GDM1 (cell line): ENCODE measurements around the gene SERTAD1.
A peak's percentile ranks its signal among the peaks of the same experiment; 100 is the strongest.

Experiments used
- DNase-seq: peaks from one replicate; lab custom pipeline; 2025; lab: John Stamatoyannopoulos, UW

The SERTAD1 gene

GRCh38 chr19:40403262-40403984, 22.4 kb downstream of the SERTAD1 start:
- peak; percentile 88 for DNase-seq

- DNase-seq = no peak
Measured at GRCh38 chr19:40400559-40400958, 25.2 kb downstream of the SERTAD1 start.

DNA sequence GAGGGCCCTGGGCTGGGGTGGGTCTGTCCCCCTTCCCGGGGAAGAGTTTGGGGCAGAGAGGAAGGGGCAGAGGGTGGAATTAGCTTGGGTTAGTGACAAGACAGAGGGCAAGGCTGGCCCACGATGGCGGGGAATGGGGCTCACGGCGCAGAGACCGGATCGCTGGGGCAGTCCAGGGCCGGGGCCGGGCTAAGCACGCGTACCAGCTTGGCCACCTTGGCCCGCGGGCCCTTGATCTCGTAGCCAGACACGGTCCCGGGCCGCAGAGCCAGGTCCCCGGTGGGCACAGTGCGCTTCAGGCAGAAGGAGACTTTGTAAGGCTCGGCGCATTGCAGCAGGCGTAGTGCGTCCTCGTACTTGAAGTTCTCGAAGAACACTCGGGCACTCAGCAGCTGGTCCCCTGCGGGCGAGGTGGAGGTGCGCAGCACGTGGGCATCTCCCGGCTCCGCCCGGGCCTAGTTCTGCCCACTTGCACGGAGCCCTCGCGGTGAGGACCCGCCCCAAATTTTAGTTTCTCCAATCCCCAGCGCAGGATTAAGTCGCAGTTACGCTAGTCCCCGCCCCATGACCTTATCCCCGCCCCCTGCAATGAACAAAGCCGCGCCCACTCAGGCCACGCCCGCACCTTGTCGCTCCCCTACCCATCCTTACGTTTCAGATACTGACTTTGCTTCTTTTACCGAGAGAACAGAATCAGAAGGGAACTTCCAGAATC, 27.2 kb downstream of the SERTAD1 start:
- no peak for DNase-seq

GRCh38 chr19:40397568-40397906, 28.3 kb downstream of the SERTAD1 start:
- no peak for DNase-seq

DNA sequence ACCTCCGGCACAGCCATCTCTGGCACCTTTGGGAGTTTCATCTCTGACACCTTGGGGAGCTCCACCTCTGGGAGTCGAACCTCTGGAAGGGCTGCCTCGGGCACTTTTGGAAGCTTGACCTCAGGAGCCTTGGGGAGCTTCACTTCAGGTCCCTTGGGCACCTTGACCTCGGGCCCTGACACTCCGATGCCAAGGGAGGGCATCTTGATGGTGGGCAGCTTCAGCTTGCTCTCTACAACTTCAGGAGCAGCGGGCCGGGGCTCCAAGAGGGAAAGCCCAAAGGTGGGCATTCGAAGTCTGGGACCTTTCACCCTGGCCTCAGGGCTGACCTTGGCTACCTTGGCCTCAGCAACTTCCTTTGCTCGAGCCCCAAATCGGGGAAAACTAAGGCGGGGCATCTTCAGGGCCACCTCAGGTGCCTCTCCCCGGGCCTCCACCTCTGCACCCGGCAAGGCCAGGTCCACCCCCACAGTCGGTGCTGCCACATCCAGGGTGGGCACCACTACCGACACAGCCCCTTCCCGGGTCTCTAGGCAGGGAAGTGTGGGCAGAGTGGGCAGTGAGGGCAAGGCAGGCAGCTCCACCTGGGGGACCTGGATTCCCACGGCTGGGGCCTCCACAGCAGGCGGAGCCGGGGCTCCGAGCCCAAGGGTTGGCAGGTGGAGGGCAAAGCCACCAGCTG, 28.8 kb downstream of the SERTAD1 start:
- DNase-seq = no peak

DNA sequence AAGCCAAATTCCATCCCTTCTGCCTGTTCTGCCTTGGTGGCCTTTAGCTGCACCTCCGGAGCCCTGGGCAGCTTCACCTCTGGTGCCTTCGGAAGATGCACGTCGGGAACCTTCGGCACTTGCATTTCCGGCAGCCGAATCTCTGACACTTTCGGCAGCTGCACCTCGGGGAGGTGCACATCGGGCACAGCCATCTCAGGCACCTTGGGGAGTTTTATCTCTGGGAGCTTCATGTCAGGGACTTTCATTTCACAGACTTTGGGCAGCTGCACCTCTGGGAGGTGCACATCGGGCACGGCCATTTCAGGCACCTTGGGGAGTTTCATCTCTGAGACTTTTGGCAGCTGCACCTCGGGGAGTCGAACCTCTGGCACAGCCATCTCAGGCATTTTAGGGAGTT, 29.8 kb downstream of the SERTAD1 start:
- DNase-seq = no peak

DNA sequence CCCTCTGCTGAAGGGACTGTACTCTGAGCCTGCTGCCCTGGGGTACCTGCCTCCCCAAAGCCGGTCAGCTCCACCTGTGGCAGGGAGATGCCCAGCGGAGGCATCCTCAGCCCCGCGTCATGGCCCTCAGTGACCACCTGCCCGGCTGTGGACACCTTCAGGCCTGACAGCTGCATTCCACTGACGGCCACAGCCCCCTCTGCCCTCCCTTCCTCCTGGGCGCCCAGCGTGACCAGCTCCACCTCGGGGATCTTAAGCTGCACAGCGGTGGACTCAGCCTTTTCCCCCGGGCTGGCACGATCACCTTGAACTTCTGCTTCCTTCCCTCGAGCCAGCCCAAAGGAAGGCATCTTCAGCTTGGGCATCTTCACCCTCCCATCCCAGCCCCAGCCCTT, 31.0 kb downstream of the SERTAD1 start:
- no peak for DNase-seq

GRCh38 chr19:40393894-40394815, 31.6 kb downstream of the SERTAD1 start:
- DNase-seq = no peak

- no peak for DNase-seq
Measured at GRCh38 chr19:40392894-40393517, 32.8 kb downstream of the SERTAD1 start.

DNA sequence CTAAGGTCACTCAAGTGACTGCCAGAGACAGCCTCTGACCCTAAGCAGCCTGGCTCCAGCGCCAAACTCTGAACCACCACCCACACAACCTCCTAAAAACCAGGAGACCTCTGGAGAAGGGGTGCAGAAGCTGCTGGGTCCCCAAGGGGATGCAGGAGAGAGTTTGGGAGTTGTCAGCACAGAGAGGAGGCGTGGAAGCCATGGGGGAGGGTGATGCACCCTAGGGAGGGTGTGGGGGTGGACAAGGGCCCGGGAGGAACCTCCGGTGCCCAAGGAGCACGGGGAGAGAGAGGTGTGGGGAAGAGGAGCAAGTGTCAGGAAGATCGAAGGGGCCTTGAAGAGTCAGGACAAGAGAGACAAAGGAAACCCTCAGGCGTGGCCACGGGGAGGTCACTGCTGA, 33.7 kb downstream of the SERTAD1 start:
- no peak for DNase-seq

DNA sequence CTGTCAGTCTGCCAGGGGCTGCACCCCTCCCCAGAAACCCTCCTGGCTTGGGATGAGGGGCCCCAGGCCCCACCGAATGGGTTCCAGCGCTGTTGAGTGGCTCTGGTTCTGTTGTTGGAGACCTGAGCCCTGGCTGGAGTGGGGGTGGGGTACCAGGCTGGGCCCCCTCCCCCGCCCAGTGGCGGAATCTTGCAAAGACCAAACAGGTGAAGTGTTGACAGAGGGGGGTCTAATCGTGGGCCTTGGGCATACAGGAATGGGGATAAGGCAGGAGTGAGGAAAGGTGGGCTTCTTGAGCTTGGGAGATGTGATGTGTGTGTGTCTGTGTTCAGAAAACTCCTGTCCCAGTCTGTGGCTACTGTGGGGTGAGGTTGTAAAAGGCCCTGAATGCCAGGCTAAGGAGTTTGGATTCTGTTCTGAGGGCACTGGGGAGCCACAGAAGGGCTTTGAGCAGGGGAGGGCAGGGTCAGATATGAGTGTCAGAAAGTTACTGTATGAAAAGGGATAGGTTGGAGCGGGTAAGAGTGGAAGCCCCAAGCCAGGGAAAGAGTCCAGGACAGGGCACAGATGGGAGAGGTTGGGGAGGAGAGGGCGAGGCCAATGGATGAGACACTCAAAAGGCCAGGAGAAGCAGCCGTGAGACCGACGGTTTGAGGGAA, 35.6 kb downstream of the SERTAD1 start, which contains the start of gene HIPK4:
Gene HIPK4, minus strand, starts transcription at position 98 of the 659 bp plus-strand sequence. CDS start 279 bp downstream, outside the sequence.
- no peak for DNase-seq

GRCh38 chr19:40389404-40390083, 36.2 kb downstream of the SERTAD1 start:
- DNase-seq = no peak

- no peak for DNase-seq
Measured at GRCh38 chr19:40388481-40388880, 37.3 kb downstream of the SERTAD1 start.

DNA sequence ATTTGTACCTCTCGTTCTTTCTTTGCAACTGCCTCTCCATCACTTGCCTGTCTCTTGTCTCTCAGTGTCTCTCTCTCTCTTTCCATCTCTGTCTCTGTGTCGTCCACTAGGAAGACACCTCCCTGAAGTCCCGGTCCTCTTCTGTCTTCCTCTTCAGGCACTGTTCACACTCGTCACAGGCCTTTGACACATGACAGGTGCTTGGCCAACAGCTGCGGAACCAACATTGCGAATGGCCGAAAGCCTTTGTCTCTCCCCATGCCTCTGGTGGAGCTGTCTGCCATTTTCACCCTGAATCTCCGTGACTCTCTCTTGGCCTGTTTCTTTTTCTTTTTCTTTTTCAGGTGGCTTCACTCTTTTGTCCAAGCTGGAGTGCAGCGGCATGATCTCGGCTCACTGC, 38.6 kb downstream of the SERTAD1 start:
- no peak for DNase-seq

DNA sequence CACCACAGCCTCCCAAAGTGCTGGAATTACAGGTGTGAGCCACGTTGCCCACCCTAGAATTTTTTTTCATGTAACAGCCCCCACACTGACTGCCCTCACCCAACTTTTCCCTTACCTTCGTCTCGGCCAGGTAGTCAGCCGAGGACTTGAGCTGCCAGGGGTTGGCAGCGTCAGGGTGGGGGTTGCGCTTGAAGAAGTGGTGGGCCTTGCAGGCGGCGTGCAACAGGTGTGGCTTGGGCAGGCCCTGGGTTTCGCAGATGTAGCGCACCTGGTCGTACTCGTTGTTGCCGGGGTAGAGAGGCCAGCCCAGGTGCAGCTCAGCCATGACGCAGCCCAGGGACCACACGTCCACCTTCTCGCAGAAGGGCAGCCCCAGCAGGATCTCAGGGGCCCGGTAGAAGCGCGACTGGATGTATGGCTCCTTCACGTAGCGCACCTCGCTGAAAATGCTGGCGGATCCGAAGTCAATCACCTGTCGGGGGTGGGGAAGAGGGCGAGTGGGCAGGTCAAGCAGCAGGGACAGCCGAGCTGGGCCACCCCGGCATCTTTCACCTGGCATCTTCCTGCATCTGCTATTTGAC, 42.0 kb downstream of the SERTAD1 start:
- DNase-seq = no peak

GRCh38 chr19:40381321-40381720, 44.5 kb downstream of the SERTAD1 start:
- DNase-seq = no peak

- DNase-seq = no peak
Measured at GRCh38 chr19:40380199-40381037, 45.4 kb downstream of the SERTAD1 start.

DNA sequence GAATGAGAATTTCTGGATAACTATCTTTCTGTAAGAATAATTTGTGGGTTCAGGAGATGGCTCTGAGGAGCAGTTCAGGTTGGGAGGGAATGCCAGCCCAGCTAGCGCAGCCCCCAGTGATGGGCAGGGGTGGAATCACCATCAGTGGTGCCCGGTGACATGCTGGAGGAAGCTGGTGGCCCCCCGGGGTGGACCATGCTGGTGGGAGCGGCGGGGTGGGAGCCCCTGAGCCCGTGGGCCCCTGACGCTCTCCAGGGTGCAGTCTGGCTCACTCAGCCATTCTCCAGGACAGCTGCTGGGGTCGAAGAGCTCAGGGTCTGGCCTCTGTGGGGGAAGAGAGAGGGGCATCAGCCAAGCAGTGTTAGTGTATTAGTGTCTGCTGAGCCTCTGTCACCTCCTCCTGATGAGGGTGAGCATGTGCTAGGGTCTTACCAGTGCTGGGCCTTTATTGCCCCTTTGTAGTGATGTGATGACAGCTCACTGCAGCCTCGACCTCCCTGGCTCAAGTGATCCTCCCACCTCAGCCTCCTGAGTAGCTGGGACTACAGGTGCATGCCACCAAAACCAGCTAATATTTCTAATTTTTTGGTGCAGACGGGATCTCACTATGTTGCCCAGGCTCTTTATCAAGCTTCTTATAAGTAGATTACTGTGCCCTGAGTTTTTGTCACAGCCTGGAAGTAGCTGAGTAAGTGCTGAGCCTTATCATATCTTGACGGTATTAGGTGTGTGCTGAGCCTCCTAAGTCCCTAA, 46.2 kb downstream of the SERTAD1 start:
- DNase-seq = no peak
